Fibroblast of lung (primary cell): ENCODE measurements around the gene PBX1. TPM values are rescaled to one million over a fixed set of nuclear protein-coding genes. Genes with fewer than 3 reads are reported as not detected.

Experiments
- DNase-seq, 2 donors: peaks; one replicate each; pipeline versions ENCODE4 v3.0.0 to v3.0.0-alpha.2; 2010; ENCODE audit warnings: low read depth in 2 of 2
- H2AFZ ChIP-seq: 2 replicates; pipeline ENCODE4 v1.5.1; 2012; ENCODE audit warnings: low read length, control low read depth, inconsistent platforms
- H3K27ac ChIP-seq: 2 replicates; pipeline ENCODE4 v1.5.1; 2011; ENCODE audit warnings: low read length, control low read depth; ENCODE audit not compliant: insufficient read depth
- H3K27me3 ChIP-seq: 2 replicates; pipeline ENCODE4 v1.5.1; 2011; ENCODE audit warnings: mild to moderate bottlenecking, low read length; ENCODE audit not compliant: control insufficient read depth, insufficient read depth
- H3K36me3 ChIP-seq: 2 replicates; pipeline ENCODE4 v1.5.1; 2011; ENCODE audit warnings: low read length; ENCODE audit not compliant: control insufficient read depth, insufficient read depth
- H3K4me1 ChIP-seq: 2 replicates; pipeline ENCODE4 v1.5.1; 2011; ENCODE audit warnings: low read length; ENCODE audit not compliant: control insufficient read depth, insufficient read depth; ENCODE audit errors: extremely low read depth
- H3K4me2 ChIP-seq: 2 replicates; pipeline ENCODE4 v1.5.1; 2011; ENCODE audit warnings: low read length, control low read depth; ENCODE audit not compliant: insufficient read depth; ENCODE audit errors: extremely low read depth
- H3K4me3 ChIP-seq, 4 experiments: fragments of 200-600 bp in 1 of 4; sonication (generic) in 1 of 4; replicated peaks in 1 of 4; 2 replicates each; pipeline ENCODE4 v1.5.1; 2011 to 2016; ENCODE audit warnings: low read length in 4 of 4, low read depth in 3 of 4, mild to moderate bottlenecking in 3 of 4, control low read depth in 2 of 4, inconsistent platforms in 1 of 4, mixed read lengths in 1 of 4; ENCODE audit not compliant: insufficient read depth in 1 of 4; ENCODE audit errors: control extremely low read depth in 1 of 4
- H3K79me2 ChIP-seq: 2 replicates; pipeline ENCODE4 v1.5.1; 2012; ENCODE audit warnings: mild to moderate bottlenecking, low read length, inconsistent platforms; ENCODE audit not compliant: control insufficient read depth, insufficient read depth
- H3K9ac ChIP-seq: 2 replicates; pipeline ENCODE4 v1.5.1; 2011; ENCODE audit warnings: mild to moderate bottlenecking, low read length, control low read depth; ENCODE audit not compliant: insufficient read depth
- H3K9me3 ChIP-seq: 2 replicates; pipeline ENCODE4 v1.5.1; 2012; ENCODE audit warnings: low read depth, low read length; ENCODE audit not compliant: control insufficient read depth, insufficient read depth
- H4K20me1 ChIP-seq: 2 replicates; pipeline ENCODE4 v1.5.1; 2011; ENCODE audit warnings: low read length; ENCODE audit not compliant: control insufficient read depth, insufficient read depth; ENCODE audit errors: extremely low read depth
- EZH2 ChIP-seq: IDR thresholded peaks from 2 replicates; pipeline ENCODE4 v1.5.1; 2012; ENCODE audit warnings: low read length, control low read depth, mild to moderate bottlenecking; ENCODE audit errors: missing control alignments
- polyA plus RNA-seq, 2 donors: library from polyadenylated mRNA; depleted of rRNA in 1 of 2; stranded (reverse) in 1 of 2; unstranded in 1 of 2; fragments of >200 nt; gene quantifications; 2 replicates each; pipeline ENCODE4 v1.2.1, GENCODE V29; 2011 to 2012; ENCODE audit warnings: missing spikeins in 1 of 2
- total RNA-seq: library from RNA; depleted of rRNA; stranded (reverse); fragments of >200 nt; gene quantifications from 2 replicates; pipeline ENCODE4 v1.2.1, GENCODE V29; 2014
- TF ChIP-seq, protein P1 (sequence below), 2 donors: IDR thresholded peaks in 1 of 2; conservative IDR thresholded peaks in 1 of 2; 1 replicate in 1 of 2; 2 replicates in 1 of 2; pipeline ENCODE4 v1.5.1; 2011 to 2012; ENCODE audit warnings: low read length in 2 of 2, control low read depth in 1 of 2, inconsistent platforms in 1 of 2, low read depth in 1 of 2, mild to moderate bottlenecking in 1 of 2

The PBX1 gene
- total and polyA plus RNA-seq, 2 donors (not counting 1 experiment from before 2014, with no cell fraction given), result 43.1 to 46.7 TPM

DNA sequence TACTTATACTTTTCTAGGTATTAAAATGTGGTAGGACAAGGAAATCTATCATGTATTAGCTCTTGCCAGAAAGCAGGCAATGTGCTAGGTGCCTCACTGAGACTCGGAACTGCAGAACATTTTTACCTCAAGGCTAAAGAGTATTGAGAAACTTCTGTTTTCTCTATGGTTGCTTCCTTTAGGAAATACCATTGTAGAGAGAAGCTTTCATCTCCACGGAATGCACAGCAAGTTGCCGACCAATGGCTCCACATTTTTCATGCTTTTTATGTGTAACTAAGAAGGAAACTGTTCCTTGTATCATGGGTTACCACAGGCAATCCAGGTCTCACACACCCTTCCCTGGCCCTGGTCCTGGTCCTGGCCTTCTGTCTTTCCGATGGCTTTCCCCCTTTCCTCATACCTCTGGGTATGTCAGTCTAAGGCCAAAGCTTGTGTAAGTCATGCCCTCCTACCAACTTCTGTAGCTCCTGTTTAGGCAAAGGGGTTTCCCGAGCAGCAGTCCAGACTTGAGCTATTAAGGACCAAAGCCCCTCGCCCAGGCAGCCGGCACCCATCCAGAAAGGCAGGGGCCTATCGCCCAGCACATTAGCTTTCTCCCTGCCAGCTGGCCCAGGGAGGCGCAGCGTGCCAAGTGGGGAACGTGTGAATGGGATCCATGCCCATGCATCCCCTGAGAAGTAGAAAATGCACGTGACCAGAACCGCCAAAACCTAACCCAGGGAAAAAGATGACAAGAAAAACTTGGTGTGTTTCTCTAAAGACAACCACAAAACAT is 225.0 kb downstream of the PBX1 start:
- H2AFZ ChIP-seq, result no peak overlapping the region
- no peaks in the 10 kb centered on the region for H3K36me3 ChIP-seq
- TF ChIP-seq EZH2, result no peak
- TF ChIP-seq, protein P1, sequence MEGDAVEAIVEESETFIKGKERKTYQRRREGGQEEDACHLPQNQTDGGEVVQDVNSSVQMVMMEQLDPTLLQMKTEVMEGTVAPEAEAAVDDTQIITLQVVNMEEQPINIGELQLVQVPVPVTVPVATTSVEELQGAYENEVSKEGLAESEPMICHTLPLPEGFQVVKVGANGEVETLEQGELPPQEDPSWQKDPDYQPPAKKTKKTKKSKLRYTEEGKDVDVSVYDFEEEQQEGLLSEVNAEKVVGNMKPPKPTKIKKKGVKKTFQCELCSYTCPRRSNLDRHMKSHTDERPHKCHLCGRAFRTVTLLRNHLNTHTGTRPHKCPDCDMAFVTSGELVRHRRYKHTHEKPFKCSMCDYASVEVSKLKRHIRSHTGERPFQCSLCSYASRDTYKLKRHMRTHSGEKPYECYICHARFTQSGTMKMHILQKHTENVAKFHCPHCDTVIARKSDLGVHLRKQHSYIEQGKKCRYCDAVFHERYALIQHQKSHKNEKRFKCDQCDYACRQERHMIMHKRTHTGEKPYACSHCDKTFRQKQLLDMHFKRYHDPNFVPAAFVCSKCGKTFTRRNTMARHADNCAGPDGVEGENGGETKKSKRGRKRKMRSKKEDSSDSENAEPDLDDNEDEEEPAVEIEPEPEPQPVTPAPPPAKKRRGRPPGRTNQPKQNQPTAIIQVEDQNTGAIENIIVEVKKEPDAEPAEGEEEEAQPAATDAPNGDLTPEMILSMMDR (conservative IDR thresholded peaks at IDR 0.05 in 1 of 2, IDR thresholded peaks at IDR 0.05 in 1 of 2; ENCODE audit: low read depth in 1 of 2, low read length in 2 of 2), result no peak
- no peaks in the 10 kb centered on the region for H3K9me3 ChIP-seq
- H4K20me1 ChIP-seq, result no peaks in the 10 kb centered on the region
- H3K27me3 ChIP-seq, result no peaks in the 10 kb centered on the region
- H3K79me2 ChIP-seq, result no peaks in the 10 kb centered on the region
- no peak overlapping the region for H3K4me2 ChIP-seq
- no peak for DNase-seq
- no peak overlapping the region for H3K9ac ChIP-seq
- peaks cover 32% of the 10 kb centered on the region for H3K4me1 ChIP-seq
- no peak overlapping the region for H3K4me3 ChIP-seq
- H3K27ac ChIP-seq, result no peak overlapping the region

DNA sequence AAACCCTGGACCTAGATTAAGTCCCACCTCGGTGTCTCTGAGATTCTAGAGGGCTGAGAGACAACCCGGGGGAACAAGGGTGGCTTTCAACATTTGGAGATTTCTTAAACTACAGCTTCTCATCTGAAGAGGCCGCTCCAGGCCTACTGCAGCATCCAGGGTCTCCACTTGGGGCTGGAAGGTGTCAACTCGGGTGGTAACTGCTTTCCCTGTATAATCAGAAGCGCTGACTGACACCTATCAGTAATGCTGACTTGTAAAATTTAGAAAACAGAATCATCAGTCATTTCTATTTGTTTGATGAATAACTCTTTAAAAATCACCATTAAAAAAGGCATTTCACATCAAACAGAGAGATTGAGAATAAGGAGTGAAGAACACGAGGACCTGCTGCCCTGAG is 226.0 kb downstream of the PBX1 start:
- H3K36me3 ChIP-seq, result no peaks in the 10 kb centered on the region
- H3K4me1 ChIP-seq, result peaks cover 23% of the 10 kb centered on the region
- no peak overlapping the region for H3K9ac ChIP-seq
- no peaks in the 10 kb centered on the region for H3K27me3 ChIP-seq
- no peaks in the 10 kb centered on the region for H3K79me2 ChIP-seq
- no peaks in the 10 kb centered on the region for H4K20me1 ChIP-seq
- H2AFZ ChIP-seq, result no peak overlapping the region
- no peak overlapping the region for H3K4me2 ChIP-seq
- no peak for DNase-seq
- no peaks in the 10 kb centered on the region for H3K9me3 ChIP-seq
- H3K27ac ChIP-seq, result no peak overlapping the region
- TF ChIP-seq, protein P1 (conservative IDR thresholded peaks at IDR 0.05 in 1 of 2, IDR thresholded peaks at IDR 0.05 in 1 of 2; ENCODE audit: low read depth in 1 of 2, low read length in 2 of 2), result no peak
- no peak for TF ChIP-seq EZH2
- H3K4me3 ChIP-seq, result no peak overlapping the region

DNA sequence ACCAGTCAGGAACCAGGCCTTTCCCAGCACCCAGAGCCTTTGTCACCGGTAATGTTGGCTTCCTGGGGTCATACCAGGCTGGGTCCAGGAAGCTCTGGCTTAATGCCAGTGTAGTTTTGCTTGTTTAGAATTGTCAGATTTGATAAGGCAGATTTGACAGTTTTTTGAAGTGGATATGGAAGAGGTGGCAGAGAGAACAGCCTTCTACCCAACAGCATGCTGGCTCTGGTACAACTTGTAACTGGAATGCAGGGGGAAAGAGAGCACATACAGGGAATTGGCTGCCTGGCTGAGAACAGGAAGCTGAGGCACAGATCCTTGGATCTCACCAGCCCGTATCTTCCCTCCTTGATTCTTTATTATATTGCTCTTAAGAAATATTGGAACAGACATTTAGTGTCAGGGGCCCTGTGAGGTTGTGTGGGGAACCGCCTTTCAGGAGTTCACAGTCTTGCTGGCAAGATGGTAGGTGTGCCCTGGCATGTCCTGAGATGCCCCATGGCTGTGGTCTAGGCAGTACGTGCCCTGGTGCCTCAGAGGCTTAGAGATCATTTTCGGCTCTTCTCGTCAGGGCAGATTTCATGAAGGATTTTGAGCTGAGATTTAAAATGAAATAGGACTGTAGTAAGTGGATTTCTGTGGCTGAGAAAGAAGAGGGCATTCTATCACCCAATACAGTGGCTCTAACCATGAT is 227.0 kb downstream of the PBX1 start:
- Histone ChIP-seq H3K36me3 (no peaks in the 10 kb centered on the region), H3K4me2 (no peak overlapping the region), H3K4me1 (peaks cover 13% of the 10 kb centered on the region), H4K20me1 (no peaks in the 10 kb centered on the region), H3K27ac (no peak overlapping the region), H3K4me3 (no peak overlapping the region), H3K27me3 (no peaks in the 10 kb centered on the region), H3K9me3 (no peaks in the 10 kb centered on the region), H3K9ac (no peak overlapping the region), H2AFZ (no peak overlapping the region), H3K79me2 (no peaks in the 10 kb centered on the region)
- TF ChIP-seq, protein P1 (conservative IDR thresholded peaks at IDR 0.05 in 1 of 2, IDR thresholded peaks at IDR 0.05 in 1 of 2; ENCODE audit: low read depth in 1 of 2, low read length in 2 of 2), result no peak
- peak in 1 of 2 donors; percentile 27 for DNase-seq
